ENCODE measurements around the gene CDH1.
"Not testable (repeated sequence)": the region's sequence is repeated elsewhere in the genome, so short reads cannot be mapped to it uniquely, and the experiment has no call there.

CDH1 gene

DNA sequence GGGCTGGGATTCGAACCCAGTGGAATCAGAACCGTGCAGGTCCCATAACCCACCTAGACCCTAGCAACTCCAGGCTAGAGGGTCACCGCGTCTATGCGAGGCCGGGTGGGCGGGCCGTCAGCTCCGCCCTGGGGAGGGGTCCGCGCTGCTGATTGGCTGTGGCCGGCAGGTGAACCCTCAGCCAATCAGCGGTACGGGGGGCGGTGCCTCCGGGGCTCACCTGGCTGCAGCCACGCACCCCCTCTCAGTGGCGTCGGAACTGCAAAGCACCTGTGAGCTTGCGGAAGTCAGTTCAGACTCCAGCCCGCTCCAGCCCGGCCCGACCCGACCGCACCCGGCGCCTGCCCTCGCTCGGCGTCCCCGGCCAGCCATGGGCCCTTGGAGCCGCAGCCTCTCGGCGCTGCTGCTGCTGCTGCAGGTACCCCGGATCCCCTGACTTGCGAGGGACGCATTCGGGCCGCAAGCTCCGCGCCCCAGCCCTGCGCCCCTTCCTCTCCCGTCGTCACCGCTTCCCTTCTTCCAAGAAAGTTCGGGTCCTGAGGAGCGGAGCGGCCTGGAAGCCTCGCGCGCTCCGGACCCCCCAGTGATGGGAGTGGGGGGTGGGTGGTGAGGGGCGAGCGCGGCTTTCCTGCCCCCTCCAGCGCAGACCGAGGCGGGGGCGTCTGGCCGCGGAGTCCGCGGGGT, at the start of gene CDH1:
Gene CDH1, plus strand, starts transcription at position 247 of the 684 bp plus-strand sequence. Its CDS starts 124 bp downstream, at position 371.
- no peak for DNase-seq (ENCODE audit: low read depth in 2 of 2, low spot score in 1 of 2)

DNA sequence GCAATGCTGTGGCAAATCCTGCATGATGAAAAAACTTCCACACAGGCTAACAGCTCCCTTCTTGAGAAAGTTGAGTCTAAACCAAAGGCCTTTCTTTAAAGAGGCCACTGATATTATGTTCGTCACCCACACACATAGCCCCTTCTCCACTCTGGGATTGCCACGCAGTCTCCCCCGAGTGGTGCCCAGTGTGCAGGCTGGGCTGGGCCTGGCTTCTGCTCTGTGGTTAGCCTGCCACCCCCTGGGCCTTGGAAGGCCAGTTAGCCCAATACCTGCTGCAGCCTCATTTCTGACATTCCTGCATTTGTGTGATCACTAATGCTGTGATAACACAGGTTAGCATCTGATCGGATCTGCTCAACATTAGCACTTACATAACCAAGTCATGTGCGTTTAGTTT, 47.2 kb upstream of the CDH1 start:
- DNase-seq (ENCODE audit: low read depth in 2 of 2, low spot score in 1 of 2): no peak

DNA sequence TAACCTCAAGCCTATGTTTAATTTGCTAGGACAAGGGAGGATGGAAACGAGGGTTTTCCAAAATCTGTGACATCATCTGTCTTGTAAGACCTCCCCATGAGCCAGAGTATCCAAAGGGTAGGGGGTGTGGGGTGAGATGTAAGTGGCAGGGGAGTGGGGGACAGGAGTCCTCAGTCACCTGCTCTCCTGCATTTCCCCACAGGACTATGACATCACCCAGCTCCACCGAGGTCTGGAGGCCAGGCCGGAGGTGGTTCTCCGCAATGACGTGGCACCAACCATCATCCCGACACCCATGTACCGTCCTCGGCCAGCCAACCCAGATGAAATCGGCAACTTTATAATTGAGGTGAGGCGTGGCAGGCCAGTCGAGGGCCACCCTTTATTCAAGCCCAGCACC, 41.5 kb upstream of the CDH1 start:
- no peak for DNase-seq (ENCODE audit: low read depth in 2 of 2, low spot score in 1 of 2)

- DNase-seq (ENCODE audit: low read depth in 2 of 2, low spot score in 1 of 2): no peak
These were observed 40.6 kb upstream of the CDH1 start for GRCh38 chr16:68696514-68696913.

DNA sequence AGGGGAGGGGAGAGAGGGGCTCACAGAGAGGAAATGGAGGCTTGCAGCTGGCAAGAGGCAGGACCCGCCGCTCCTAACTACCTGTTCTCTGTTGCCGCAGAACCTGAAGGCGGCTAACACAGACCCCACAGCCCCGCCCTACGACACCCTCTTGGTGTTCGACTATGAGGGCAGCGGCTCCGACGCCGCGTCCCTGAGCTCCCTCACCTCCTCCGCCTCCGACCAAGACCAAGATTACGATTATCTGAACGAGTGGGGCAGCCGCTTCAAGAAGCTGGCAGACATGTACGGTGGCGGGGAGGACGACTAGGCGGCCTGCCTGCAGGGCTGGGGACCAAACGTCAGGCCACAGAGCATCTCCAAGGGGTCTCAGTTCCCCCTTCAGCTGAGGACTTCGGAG, 39.0 kb upstream of the CDH1 start:
- no peak for DNase-seq (ENCODE audit: low read depth in 2 of 2, low spot score in 1 of 2)

DNA sequence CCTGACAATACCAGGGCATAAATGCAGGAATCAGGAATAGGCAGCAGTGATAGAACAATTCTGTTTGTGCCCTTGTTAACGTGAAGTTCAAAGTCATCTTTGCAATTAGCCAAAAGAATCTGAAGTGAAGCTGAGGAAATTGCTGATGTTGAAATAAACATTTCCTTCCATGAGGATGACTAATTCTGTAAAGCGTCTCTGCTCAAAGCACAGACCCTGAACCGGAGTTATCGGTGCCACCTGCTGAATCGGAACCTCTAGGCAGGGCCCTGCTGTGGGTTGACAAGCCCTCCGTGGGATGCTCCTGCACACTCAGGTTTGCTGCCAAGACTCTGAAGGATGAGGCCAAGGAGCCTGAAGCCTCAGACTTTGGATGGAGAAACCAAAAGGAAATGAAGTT, 37.0 kb upstream of the CDH1 start:
- DNase-seq (ENCODE audit: low read depth in 2 of 2, low spot score in 1 of 2): no peak

DNA sequence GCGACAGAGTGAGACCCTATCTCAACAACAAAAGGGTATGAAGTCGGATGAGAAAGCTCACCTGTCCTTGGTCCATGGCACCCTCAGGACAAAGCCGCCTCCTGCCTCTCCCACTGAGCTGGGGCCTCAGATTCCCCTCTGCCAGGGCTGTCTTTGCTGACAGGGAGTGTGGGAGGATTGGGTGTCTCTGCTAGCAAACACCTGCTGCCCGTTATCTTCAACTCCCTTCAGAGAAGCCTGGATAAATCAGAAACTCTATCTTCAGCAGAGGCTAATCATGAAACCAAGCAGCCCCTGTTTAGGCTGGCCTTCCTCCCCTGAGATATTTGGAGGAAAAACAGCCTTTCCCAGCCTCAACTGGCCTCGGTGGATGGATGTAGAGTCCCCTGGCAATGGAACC, 36.3 kb upstream of the CDH1 start:
- no peak for DNase-seq (ENCODE audit: low read depth in 2 of 2, low spot score in 1 of 2)

DNA sequence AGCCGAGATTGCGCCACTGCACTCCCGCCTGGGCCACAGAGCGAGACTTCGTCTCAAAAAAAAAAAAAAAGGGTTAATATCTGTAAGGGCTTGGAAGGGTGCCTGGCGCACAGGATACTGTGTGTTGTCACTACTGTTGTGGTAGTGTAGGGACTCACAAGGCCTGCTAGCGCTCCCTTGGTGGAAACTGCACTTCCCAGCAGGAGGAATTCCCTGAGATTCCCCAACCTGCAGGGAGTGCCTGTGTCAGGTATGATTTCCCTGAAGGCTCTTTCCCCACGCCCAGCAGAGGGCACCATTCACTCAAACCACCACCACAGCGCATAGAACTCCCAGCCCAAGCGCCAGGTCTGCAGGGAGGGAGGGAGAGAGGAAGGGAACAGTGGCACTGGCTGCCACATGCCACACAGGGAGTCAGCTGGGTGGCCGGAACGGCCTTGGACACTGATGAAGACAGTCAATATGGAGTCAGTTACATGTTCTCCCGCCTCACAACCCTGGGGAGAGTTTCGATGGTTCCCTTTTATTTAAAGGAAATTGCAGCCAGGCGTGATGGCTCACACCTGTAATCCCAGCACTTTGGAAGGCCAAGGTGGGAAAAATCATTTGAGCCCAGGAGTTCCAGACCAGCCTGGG, 32.7 kb upstream of the CDH1 start:
- DNase-seq (ENCODE audit: low read depth in 2 of 2, low spot score in 1 of 2): peak in 1 of 2 donors; percentile 25

DNA sequence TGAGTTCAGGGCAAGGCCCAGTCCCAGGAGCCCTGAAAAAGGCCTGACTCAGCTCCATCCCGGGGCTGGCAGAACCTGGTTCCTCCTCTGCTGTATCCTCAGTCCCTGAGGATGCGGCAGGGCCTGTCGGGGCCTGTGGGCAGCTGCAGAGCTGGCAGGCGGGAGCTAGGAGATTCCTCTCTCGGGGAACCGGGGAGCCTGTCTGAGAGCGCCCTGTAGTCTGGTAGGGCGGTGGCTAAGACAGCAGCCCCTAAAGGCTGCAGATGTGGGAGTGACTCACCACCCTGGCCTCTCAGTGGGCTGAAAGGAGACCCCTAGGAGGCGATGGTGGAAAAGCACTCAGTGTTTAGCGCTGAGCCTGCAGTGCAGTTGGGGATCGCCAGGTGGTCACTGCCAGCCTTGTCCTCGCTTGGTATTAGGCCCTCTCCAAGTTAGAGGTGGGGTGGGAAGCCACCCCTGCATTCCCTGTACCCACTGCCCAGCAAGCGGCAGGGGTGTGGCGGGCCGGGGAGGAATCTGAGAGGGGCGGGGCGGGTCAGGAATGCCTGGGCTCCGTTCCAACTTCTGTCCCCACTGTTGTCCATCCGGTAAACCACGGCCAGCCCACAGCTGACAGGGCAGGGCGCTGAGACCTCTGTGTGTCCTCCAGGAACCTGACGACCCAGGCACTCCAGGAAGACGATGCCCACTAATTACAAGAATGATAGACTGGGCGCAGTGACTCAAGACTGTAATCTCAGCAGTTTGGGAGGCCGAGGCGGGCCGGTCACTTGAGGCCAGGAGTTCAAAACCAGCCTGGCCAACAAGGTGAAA, 29.5 kb upstream of the CDH1 start:
- DNase-seq (ENCODE audit: low read depth in 2 of 2, low spot score in 1 of 2): no peak

DNA sequence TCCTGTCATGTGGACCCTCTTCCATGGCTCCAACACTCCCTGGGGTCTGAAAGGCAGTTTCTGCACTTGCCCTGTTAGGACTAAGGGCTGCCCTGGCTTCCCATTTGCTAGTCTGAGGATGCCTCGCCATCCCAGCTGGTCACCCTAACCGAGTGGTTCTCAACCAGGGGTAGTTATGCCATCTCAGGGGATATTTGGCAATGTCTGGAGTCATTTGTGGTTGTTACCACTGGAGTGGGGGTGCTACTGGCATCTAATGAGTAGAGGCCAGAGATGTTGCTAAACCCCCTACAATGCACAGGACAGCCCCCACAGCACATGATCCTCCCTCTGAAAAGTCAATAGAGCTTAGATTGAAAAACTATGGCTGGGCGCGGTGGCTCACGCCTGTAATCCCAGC, 26.9 kb upstream of the CDH1 start:
- no peak for DNase-seq (ENCODE audit: low read depth in 2 of 2, low spot score in 1 of 2)

GRCh38 chr16:68711421-68712139, 25.5 kb upstream of the CDH1 start:
- no peak for DNase-seq (ENCODE audit: low read depth in 2 of 2, low spot score in 1 of 2)

- no peak for DNase-seq (ENCODE audit: low read depth in 2 of 2, low spot score in 1 of 2)
These were observed 23.7 kb upstream of the CDH1 start for GRCh38 chr16:68713361-68713760.

- DNase-seq (ENCODE audit: low read depth in 2 of 2, low spot score in 1 of 2): no peak
These were observed 21.6 kb upstream of the CDH1 start for GRCh38 chr16:68715471-68715870.

GRCh38 chr16:68716516-68716915, 20.6 kb upstream of the CDH1 start:
- DNase-seq (ENCODE audit: low read depth in 2 of 2, low spot score in 1 of 2): not testable (repeated sequence)

DNA sequence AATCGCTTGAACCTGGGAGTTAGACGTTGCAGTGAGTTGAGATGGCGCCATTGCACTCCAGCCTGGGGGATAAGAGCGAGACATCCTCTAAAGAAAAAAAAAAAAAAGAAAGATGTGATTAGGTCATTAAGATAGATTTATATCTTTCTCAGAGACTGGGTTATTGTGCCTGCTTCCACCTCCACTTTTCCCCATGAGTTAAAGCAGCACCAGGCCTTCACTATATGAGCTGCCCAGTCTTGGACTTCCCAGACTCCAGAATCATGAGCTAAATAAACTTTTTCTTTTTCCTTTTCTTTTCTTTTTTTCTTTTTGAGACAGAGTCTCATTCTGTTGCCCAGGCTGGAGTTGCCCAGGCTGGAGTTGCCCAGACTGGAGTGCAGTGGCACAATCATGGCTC, 19.4 kb upstream of the CDH1 start:
- DNase-seq (ENCODE audit: low read depth in 2 of 2, low spot score in 1 of 2): no peak

GRCh38 chr16:68718590-68718989, 18.5 kb upstream of the CDH1 start:
- no peak for DNase-seq (ENCODE audit: low read depth in 2 of 2, low spot score in 1 of 2)

DNA sequence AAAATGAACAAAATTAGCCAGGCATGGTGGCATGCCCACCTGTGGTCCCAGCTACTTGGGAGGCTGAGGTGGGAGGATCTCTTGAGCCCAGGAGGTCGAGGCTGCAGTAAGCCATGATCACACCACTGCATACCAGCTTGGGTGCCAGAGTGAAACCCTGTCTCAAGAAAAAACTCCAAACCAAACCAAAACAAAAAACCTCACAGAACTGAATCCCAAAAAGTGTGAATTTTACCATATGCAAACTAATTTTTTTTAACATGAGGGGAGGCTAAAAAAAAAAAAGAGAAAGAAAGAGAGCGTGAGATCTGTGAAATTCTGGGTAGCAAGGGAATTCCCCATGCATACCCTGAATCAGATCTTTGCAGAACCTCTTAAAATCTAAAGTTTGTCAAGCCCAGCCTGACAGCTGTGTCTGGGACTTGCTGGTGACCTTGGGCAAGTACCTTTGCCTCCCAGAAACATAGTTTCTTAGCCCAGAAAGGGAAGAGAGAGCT, 17.1 kb upstream of the CDH1 start:
- no peak for DNase-seq (ENCODE audit: low read depth in 2 of 2, low spot score in 1 of 2)

- DNase-seq (ENCODE audit: low read depth in 2 of 2, low spot score in 1 of 2): no peak
These were observed 14.7 kb upstream of the CDH1 start for GRCh38 chr16:68722119-68723024.

DNA sequence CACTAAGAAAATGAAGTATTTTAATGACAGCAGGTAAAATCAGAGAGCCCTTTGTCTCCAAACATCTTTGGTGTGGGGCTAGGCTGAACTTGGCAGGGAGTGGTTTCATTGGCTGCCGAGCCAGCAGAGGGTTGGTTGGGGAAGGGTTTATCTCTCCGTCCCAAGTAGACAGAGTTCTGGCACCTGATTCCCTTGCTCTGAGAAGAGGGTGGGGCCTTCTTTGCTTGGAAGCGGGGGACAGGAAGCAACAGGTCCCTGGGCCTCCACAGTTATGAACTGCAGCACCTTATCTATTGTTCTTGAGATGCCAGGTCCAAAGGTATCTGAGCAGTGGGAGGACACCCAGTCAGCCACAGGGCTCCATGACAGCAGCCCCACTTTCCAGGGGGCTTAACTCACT, 12.3 kb upstream of the CDH1 start:
- no peak for DNase-seq (ENCODE audit: low read depth in 2 of 2, low spot score in 1 of 2)

GRCh38 chr16:68728523-68728922, 8.6 kb upstream of the CDH1 start:
- DNase-seq (ENCODE audit: low read depth in 2 of 2, low spot score in 1 of 2): no peak

All from stimulated activated CD8-positive, alpha-beta memory T cell treated with anti-CD3 and anti-CD28 coated beads, Interleukin-4, amount 100 ng/mL, for 4 hours (primary cell).